Measurements from ENCODE around the gene NEURL1B.

- TF ChIP-seq SP1 (IDR thresholded peaks at IDR 0.05) (no peak), HNF4A (conservative IDR thresholded peaks at IDR 0.05) (no peak), TAF1 (conservative IDR thresholded peaks at IDR 0.05) (no peak), RXRA (IDR thresholded peaks at IDR 0.05) (no peak), JUND (IDR thresholded peaks at IDR 0.05) (no peak), ATF3 (IDR thresholded peaks at IDR 0.05) (no peak), REST (IDR thresholded peaks at IDR 0.05) (no peak), RAD21 (IDR thresholded peaks at IDR 0.05) (no peak), FOXA1 (IDR thresholded peaks at IDR 0.05) (no peak), YY1 (IDR thresholded peaks at IDR 0.05) (no peak), EGR1 (IDR thresholded peaks at IDR 0.05; ENCODE audit: low read depth in 2 of 2) (no peak), ZBTB33 (IDR thresholded peaks at IDR 0.05) (no peak)
- TF ChIP-seq, protein P1, sequence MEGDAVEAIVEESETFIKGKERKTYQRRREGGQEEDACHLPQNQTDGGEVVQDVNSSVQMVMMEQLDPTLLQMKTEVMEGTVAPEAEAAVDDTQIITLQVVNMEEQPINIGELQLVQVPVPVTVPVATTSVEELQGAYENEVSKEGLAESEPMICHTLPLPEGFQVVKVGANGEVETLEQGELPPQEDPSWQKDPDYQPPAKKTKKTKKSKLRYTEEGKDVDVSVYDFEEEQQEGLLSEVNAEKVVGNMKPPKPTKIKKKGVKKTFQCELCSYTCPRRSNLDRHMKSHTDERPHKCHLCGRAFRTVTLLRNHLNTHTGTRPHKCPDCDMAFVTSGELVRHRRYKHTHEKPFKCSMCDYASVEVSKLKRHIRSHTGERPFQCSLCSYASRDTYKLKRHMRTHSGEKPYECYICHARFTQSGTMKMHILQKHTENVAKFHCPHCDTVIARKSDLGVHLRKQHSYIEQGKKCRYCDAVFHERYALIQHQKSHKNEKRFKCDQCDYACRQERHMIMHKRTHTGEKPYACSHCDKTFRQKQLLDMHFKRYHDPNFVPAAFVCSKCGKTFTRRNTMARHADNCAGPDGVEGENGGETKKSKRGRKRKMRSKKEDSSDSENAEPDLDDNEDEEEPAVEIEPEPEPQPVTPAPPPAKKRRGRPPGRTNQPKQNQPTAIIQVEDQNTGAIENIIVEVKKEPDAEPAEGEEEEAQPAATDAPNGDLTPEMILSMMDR (IDR thresholded peaks at IDR 0.05; ENCODE audit: low read depth, low read length, missing input control): no peak
- TF ChIP-seq, protein P2, sequence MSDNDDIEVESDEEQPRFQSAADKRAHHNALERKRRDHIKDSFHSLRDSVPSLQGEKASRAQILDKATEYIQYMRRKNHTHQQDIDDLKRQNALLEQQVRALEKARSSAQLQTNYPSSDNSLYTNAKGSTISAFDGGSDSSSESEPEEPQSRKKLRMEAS (IDR thresholded peaks at IDR 0.05): no peak
Measured at GRCh38 chr5:172633403-172633970, 7.6 kb upstream of the NEURL1B start.
